Epidermal melanocyte (primary cell): Measurements from ENCODE around the gene CCSER2.
A peak's percentile ranks its signal among the peaks of the same experiment; 100 is the strongest.
"Not testable (repeated sequence)": the region's sequence is repeated elsewhere in the genome, so short reads cannot be mapped to it uniquely, and the experiment has no call there.

ENCODE experiments used
- DNase-seq: peaks from one replicate; pipeline ENCODE4 v3.0.0; 2011; ENCODE audit warnings: low spot score; ENCODE audit not compliant: insufficient read length

The CCSER2 gene

DNA sequence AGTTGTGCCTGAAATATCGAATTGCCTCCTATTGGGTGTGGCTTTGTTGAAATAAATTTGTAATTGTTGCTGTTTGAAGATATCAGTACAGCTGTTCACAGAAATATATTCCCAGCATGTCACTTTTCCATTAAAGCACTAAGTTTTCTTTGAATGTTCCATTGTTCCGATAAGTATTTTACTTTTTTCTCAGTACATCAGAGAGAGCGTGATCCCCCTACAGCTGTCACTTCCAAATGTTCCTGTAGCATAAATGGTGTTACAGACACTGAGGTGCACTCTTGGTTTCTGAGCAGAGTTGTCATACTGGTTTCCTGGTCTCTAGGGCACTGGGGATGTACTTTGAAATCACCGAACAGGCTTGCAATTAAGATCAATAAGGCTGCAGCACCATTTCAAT, 189.2 kb downstream of the CCSER2 start:
- no peak for DNase-seq

DNA sequence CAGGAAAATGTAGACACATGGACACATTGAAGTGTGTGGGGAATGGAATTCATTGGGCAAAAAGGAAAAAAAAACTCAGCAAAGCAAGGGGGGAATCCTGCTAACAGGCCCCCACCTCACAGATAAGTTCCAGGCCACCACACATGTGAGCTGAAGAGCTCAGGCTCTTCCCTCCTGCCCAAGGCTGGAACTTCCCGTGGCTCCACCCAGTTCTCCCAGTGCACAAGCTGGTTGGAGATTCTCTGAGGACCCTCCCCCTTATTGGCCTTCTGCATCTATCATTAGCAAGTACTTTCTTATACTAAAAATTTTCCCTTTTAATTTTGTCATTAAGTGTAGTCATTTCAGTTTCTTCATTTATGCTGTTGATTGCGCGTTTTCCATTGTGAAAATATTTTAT, 190.8 kb downstream of the CCSER2 start:
- DNase-seq = no peak

DNA sequence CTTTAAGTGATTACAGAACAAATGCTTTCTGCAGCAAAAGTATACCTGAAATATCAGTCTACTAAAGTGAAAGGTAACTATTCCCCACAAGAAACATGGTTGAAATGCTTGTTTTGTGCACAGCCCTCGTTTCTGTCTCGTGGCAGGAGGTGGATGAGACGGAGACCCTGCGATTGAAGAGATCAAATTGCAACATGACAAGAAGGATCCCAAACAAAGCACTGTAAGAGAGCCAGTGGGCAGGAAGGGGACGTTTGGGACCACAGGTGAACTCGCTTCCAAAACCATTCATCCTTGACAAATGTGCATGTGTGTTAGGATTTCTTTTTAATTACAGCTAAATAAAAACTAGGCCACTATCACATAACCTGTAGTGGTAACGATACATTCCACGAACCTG, 192.6 kb downstream of the CCSER2 start:
- no peak for DNase-seq

DNA sequence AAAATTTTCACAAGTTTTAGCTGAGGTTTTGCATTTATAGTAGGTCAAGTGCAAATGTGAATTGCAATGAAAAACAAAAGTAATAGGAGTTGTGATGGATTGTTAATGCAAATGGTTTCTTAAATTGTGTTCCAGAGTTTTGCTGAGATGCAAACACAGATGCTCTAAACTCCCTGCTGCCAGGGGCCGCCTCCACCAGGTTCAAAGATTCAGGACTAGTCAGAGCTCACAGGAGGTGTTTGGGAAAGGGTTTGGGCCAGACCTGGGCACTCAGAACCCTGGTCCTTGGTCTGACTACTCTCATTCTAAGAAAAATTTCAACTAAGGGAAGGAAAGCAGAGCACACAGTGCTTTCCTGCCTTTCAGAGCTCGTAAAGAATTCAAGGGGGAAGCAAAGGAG, 193.1 kb downstream of the CCSER2 start:
- DNase-seq = no peak

DNA sequence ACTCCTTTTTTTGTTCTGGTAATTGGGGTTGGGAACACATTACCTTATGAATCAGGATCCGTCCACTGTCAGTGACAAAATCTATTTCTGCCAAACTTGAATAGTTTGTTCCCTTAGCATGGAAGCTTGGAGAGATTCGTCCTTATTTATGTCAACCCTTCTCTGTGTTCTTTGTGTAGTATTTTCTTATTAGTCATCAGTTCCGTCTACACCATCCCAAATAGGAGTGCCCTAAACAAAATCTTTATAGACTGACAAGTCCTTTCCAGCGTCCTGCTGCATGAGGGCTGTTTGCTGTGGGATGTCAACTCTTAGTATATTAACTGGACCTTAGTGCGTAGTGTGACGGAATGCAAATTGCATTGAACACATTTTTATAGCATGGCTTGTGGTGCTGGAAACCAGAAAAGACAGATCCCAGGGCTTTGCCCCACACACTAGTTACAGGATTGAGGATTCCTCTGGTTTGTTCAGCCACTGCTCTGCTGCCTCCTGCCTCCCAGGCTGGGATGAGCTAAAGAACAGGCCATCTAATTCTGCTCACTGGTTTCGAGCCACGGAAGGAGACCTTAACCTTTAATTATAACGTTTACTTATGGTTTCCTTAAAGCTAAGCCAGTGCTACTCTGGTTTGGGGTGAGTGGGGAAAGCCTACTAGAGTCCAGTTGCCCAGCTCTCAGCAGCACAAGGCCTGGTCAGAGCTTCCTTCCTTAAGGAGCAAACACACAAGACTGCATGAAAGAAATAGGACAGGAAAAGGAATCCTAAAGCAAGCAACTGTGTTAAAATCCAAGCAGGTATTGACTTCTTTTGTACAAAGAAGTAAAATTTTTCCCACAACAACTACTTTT, 194.4 kb downstream of the CCSER2 start:
- no peak for DNase-seq

DNA sequence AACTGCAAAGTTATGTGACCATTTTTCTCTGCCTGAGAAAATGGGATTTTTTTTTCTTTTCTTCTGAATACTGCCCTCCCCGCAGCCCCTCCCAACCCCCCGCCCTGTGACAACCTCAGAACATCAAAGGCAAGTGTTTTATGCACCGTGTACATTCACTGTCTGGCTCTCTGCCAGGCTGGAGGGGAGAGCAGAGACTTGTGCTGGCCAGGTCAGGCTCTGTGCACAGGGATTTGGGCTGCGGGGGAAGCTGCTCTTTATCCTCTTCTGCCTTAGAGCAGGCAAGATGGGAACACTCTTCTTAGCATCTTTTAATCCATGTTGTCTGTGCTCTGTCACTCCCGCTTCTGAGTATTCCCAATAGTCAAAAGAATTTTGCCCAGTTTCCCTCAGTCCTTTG, 195.1 kb downstream of the CCSER2 start:
- DNase-seq = no peak

DNA sequence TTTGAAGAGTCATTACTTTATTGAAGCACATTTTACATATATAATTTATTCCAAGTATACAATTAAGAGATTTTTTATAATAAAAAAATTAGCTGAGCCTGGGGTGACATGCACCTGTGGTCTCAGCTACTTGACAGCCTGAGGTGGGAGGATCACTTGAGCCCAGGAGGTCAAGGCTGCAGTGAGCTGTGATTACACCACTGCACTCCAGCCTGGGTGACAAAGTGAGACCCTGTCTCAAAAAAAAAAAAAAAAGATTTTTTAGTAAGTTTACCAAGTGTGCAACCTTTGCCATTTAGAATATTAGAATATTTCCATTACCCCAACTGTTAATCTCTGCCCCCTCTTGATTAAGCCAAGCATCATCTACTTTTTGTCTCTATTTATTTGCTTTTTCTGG, 196.0 kb downstream of the CCSER2 start:
- DNase-seq = no peak

DNA sequence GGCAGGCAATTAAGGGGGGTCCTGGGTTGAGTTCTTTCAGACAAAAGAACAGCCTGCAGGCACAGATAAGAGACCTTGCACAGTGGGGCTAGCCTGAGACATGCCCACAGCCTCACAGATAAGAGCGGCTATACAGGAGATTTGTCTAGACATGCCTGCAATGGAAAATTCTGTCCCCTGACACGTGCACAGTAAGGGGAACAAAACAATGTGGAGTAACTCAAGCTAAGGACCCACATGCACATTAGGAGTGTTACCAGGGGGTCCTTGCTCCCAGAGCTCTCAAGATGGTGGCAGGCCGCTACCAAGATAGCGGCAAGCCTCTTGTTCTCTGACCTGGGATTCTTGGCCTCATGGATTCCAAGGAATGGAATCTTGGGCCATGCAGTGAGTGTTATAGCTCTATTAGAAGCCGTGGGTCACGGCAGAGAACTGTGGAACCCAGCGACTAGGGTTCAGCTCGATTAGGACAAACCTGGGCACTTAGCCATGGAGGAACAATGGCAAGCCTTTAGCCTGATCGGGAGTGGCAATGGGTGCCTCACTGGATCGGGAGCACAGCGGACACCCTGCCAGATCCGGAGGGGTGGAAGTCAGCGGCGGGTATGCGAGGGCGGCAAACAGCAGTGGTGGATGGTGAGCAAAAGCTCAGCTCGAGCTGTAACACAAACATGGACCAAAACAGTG, 196.9 kb downstream of the CCSER2 start:
- DNase-seq = no peak

DNA sequence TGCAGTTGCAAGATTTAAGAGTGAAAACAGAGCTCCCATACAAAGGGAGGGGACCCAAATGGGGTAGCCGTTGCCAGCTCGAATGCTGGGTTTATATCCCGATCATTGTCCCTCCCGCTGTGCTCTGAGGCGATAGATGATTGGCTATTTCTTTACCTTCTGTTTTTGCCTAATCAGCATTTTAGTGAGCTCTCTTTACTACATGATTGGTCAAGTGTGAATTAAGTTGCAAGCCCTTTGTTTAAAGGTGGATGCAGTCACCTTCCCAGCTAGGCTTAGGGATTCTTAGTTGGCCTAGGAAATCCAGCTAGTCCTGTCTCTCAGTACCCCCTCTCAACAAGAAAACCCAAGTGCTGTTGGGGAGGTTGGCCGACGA, 197.4 kb downstream of the CCSER2 start:
- DNase-seq = not testable (repeated sequence)

DNA sequence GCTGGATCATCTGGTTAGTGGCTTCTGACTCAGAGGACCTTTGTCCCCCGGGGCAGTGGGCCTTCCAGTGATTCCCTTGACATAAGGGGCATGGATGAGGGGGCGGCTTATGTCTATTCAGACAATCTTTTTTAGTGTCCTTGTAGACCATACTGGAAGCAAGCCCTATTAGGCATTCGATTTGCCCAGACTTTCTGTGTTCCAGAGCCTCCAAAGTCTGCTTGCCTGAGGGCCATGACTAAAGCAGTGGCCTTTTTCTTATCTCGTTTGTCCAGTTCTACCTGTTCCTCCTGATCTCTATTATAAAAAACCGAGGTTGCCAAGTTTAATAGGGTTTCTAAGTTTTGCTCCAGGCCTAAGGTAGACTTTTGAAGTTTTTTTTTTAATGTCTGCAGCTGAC, 199.0 kb downstream of the CCSER2 start:
- not testable (repeated sequence) for DNase-seq

DNA sequence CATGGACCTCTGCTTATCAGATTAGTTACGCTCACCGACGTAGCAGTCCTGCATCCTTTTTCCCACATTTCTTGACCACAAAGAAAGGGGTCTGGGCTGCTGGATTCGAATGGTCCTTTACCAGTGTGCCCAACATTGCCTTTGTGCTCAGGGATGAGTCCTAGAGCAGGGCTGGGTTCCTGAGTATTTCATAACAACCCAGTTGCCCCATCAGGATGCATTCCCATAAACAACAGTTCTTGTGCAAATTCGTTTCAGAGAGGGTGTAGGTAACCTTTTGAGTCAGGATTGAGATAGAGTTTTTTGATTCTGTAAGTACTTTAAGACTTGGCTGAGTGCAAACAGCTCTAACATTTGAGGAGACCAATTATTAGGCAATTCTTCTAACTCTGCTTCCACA, 200.1 kb downstream of the CCSER2 start:
- DNase-seq = not testable (repeated sequence)

DNA sequence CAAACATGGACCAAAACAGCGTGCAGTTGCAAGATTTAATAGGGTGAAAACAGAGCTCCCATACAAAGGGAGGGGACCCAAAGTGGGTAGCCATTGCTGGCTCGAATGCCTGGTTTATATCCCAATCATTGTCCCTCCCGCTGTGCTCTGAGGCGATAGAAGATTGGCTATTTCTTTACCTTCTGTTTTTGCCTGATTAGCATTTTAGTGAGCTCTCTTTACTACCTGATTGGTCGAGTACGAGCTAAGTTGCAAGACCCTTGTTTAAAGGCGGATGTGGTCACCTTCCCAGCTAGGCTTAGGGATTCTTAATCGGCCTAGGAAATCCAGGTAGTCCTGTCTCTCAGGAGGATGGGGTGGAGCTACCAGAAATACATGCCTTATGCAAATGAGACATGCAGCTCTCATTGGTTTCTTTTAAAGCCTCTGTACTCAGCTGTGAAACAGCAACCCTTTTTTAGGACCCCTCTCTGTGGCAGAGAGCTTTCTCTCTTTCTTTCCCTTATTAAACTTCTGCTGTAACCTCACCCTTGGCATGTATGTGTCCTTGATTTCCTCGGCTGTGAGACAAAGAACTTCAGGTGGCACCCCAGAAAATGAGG, 202.4 kb downstream of the CCSER2 start:
- no peak for DNase-seq

DNA sequence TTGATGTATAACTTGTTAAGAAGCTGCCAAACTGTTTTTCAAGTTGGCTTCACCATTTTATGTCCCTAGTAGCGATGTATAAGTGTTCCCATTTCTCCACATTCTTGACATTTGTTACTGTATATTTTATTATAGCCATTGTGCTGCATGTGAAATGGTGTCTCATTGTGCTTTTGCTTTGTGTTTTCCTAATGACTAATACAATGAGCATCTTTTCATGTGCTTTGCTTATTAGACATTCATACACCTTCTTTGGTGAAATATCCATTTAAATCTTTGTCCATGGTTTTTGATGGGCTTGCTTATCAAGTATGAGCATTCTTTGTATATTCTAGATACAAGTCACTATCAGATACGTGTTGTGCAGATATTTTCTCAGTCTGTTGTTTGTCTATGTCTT, 203.0 kb downstream of the CCSER2 start:
- no peak for DNase-seq

DNA sequence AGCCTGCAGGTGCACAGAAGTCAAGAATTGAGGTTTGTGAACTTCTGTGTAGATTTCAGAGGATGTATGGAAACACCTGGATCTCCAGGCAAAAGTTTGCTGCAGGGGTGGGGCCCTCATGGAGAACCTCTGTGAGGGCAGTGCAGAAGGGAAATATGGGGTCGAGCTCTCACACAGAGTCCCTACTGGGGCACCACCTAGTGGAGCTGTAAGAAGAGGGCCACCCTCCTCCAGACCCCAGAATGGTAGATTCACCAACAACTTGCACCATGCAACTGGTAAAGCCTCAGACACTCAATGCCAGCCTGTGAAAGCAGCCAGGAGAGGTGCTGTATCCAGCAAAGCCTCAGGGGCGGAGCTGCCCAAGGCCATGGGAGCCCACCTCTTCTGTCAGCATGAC, 205.8 kb downstream of the CCSER2 start:
- DNase-seq = no peak

DNA sequence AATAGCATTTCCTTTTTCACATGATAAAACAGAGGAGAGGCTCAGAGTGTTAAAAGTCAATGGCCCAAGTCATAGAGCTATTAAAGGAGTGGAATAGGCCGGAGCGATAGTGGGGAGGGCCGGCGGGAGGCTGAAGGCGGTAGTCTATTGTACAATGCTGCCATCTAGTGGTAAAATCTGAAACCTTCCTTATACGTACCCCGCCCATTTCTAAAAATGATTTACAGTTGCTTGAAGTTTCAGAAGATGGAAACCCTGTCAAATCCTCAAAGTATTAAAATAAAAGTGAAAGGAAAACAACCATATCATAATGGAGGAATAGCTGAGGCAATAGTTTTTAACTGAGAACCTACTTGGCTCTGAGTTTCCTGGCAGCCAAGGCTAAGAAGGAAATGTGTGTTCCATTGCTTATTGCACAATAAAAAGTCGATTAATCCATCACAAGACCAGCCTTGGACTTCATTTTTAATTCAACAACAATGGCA, 209.1 kb downstream of the CCSER2 start:
- DNase-seq = peak; percentile 78

DNA sequence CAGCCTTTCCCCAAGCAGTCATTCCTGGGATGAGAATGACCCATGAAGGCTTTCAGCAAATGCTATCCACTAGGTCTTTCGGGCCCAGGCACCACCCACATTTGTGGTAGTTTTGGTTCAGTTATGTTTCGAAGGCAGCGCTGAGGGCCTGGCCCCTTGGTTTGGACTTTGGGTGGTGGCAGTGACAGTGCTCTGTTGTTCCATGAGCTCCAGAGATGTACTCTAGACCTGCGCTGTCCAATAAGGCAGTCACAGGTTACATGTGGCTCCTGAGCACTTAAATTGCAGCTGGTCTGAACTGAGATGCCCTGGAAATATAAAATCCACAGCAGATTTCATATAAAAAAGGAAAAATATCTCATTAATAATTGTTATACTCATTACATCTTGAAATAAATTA, 209.6 kb downstream of the CCSER2 start:
- DNase-seq = no peak

DNA sequence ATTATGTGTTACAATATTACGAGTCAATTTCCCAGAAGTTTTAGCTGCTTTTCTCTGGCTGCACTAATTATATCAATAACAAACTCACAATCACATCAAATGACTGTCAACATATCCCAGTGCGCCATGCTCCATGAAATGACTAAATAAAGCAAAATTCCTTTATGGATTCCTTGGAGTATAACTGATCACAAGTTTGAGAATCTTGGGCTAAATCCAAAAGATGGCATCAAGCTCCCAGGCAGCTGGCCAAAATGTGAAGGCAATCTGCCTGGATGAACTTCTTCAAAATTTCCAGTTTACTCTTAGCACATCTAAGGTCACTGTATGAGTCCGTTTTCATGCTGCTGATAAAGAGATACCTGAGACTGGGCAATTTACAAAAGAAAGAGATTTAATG, 210.8 kb downstream of the CCSER2 start:
- DNase-seq = no peak

DNA sequence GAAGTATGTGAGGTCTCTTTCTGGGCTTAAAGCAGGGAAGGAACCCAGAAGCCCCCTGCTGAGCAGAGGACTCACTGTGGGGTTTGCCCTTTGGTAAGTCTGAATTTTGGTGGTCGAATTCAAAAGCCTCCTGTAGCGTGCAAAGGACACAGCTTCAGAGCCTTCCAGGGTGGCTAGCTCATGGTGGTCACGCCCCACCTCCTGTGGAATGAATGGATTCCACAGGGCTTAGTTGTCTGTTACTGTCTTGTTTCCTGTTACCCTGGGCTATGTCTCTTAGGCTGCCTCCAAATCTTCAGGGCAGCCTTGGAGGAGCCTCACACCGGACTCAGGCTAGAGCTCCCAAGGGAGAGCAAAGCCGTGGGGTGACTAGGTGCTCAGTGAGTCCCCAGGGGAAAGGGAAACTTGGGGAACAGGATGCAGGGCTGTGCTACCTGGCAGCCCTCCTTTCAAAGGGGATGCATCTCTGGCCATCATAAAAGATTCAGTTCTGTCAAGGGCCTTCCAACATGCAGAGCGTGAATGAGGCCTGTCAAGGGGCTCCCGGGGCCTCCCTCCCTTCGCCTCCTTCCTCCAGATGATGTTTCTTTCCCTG, 211.7 kb downstream of the CCSER2 start:
- DNase-seq = peak; percentile 42

DNA sequence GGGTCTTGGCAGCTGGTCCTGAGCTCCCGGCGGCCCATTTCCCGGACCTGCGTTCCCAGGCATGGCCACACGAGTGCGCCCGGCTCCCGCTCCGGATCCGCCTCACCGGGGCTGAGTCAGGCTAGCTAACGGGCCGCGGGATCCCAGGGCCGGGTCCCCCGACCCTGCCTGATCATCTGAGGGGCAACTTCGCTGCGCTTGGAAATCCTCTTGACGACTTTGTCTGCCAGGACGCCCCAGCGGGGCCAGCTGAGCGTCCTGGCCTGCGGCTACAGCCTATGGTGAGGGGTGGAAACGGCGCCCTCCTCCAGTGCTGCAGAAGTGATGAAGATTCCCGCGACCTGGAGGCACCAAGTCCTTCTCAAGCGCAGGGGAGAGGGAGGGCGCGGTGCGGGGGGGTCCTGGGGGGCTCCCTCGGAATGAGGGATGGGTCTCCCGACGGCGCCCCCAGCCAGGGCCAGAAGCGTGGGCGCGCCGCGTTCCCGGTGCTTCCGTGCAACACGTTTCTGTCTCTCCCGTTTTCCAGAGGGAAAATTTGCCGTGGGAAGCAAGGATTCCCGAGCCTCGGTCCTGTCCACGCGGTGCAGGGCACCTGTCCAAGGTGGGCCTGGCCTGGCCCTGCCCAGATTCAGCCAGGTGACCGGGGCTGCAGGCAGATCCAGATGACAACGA, 212.4 kb downstream of the CCSER2 start:
- DNase-seq = peak; percentile 42

DNA sequence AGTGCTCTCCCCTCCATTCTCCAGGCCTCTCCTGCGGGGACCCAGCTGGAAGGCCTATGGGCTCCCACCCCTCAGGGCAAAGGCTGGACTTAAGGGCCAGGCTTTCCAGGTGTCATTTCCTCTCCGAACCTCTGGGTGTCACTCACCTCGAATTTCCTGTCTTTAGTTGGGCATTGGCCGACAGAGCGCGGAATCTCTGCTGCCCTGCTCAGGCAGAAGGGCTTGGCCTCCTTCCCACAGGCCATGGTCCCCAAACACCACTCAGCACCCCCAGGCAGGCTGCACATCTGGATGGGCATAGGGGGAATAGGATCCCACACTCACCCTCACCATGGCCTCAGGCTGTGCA, 212.9 kb downstream of the CCSER2 start:
- no peak for DNase-seq
